ENCODE measurements around the gene MPZL1.
"Not testable (repeated sequence)": the region's sequence is repeated elsewhere in the genome, so short reads cannot be mapped to it uniquely, and the experiment has no call there.

Gene MPZL1

DNA sequence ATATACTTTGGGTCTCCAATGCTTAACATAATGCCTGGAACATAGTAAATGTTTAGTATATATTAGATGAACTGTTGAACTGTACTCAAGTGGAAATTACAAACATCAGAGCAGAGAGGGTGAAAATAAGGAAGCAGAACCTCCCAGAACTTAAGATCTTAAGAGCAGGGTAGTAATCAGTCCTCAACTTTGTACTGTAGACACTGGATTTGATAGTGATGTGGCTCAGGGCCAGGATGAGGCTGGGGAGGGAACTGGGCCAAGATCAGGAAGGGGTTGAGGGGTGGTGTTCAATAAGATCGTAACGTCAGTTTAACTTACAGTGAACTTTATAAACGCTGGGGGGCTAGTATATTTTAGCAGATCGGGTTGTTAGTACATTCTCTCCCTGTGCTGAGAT lies 15.4 kb downstream of the MPZL1 start:
- peaks cover 7% of the 10 kb centered on the region for H3K9me3 ChIP-seq (ENCODE audit: low read length)
- H3K36me3 ChIP-seq (ENCODE audit: insufficient read depth, low read length): peaks cover 4% of the 10 kb centered on the region
- no peak overlapping the region for H3K4me3 ChIP-seq (ENCODE audit: low read length)

DNA sequence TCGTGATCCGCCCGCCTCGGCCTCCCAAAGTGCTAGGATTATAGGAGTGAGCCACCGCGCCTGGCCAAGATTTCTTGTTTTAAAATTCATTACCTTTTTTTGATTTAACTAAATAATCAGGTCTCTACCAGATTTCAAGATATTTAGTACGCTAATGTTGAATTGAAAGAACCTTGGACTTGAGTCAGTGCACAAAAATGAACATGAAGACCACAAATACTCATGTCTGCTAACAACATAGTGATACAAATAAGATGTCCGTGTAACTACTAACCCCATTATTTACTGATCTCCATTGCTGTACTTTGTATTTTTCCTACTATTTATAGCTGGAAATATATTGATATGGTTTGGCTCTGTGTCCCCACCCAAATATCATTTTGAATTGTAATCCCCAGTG lies 16.4 kb downstream of the MPZL1 start:
- no peak overlapping the region for H2AFZ ChIP-seq (ENCODE audit: low read depth, low read length)
- peaks cover under 1% of the 10 kb centered on the region for H3K36me3 ChIP-seq (ENCODE audit: insufficient read depth, low read length)
- H3K4me1 ChIP-seq (ENCODE audit: insufficient read depth, low read length): no peaks in the 10 kb centered on the region
- peaks cover 7% of the 10 kb centered on the region for H3K9me3 ChIP-seq (ENCODE audit: low read length)
- H3K4me3 ChIP-seq (ENCODE audit: low read length): no peak overlapping the region
- H3K27me3 ChIP-seq (ENCODE audit: insufficient read depth, low read length): no peaks in the 10 kb centered on the region

More for the DNA sequence above, 15.4 kb downstream of the MPZL1 start:
- H3K4me1 ChIP-seq (ENCODE audit: insufficient read depth, low read length): no peaks in the 10 kb centered on the region
- no peak overlapping the region for H2AFZ ChIP-seq (ENCODE audit: low read depth, low read length)
- no peaks in the 10 kb centered on the region for H3K27me3 ChIP-seq (ENCODE audit: insufficient read depth, low read length)

DNA sequence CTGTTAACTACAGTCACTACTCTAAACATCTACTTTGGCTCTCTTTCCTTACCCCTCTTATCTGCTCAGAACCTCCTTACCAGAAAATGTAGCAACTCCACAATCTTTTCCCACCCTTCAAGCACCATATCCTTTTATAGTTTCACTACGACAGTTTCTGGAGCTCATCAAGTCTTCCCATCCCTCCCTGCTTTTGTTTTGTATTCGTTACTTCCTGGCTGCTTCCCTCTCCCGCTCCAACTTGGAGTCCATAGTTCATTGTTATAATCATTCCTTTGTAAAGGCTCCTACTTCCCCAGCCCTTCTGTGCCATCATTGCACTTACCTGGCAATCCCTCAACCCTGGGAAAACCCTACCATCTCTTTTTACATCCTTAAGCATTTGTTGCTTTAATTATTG lies 18.0 kb downstream of the MPZL1 start:
- Histone ChIP-seq H2AFZ (ENCODE audit: low read depth, low read length) (no peak overlapping the region), H3K4me1 (ENCODE audit: insufficient read depth, low read length) (no peaks in the 10 kb centered on the region), H3K27me3 (ENCODE audit: insufficient read depth, low read length) (no peaks in the 10 kb centered on the region), H3K36me3 (ENCODE audit: insufficient read depth, low read length) (no peaks in the 10 kb centered on the region), H3K4me3 (ENCODE audit: low read length) (no peak overlapping the region), H3K9me3 (ENCODE audit: low read length) (peaks cover 4% of the 10 kb centered on the region)

GRCh38 chr1:167741103-167741502 lies 19.3 kb downstream of the MPZL1 start:
- H3K27me3 ChIP-seq (ENCODE audit: insufficient read depth, low read length); H3K36me3 ChIP-seq (ENCODE audit: insufficient read depth, low read length); H3K4me1 ChIP-seq (ENCODE audit: insufficient read depth, low read length); H3K9me3 ChIP-seq (ENCODE audit: low read length); H3K4me3 ChIP-seq (ENCODE audit: low read length); H2AFZ ChIP-seq (ENCODE audit: low read depth, low read length): not testable (repeated sequence)

DNA sequence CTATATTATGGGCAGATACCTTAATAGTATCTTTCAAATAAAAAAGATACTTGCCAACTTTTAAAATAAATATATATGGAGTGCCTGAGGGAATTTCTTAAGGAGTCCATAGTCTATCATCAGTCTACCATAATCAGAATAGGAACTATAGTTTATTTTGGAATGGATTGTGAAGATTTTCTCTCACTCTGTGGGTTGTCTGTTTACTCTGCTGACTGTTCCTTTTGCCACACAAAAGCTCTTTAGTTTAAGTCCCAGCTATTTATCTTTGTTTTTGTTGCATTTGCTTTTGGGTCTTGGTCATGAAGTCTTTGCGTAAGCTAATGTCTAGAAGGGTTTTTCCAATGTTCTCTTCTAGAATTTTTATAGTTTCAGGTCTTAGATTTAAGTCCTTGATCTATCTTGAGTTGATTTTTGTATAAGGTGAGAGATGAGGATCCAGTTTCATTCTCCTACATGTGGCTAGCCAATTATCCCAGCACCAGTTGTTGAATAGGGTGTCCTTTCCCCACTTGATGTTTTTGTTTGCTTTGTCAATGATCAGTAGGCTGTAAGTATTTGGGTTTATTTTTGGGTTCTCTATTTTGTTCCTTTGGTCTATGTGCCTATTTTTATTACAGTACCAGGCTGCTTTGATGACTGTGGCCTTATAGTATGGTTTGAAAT lies 20.7 kb downstream of the MPZL1 start:
- not testable (repeated sequence) for H3K9me3 ChIP-seq (ENCODE audit: low read length); H3K4me3 ChIP-seq (ENCODE audit: low read length)

DNA sequence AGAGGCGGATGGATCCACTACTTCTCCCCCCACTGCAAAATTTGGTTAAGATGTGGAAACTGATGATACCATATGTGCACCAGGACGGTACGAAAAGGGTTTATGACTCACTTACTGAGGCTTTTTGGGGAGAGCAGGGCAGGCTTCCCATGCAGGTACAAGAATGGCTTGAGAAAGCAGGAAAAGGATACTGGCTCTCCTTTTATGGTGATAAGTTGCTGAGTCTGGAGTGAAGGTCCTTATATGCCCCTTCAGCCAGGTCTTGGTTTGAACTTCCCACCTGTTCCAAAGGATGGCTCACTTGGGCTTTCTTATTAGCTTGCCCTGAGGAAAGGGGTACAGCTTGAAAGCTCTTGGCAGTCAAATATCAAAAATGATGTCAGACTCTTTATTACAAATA lies 23.1 kb downstream of the MPZL1 start:
- Histone ChIP-seq H3K4me3 (ENCODE audit: low read length) (no peak overlapping the region), H2AFZ (ENCODE audit: low read depth, low read length) (no peak overlapping the region)

More for the DNA sequence above, 20.7 kb downstream of the MPZL1 start:
- H3K36me3 ChIP-seq (ENCODE audit: insufficient read depth, low read length); H2AFZ ChIP-seq (ENCODE audit: low read depth, low read length); H3K4me1 ChIP-seq (ENCODE audit: insufficient read depth, low read length); H3K27me3 ChIP-seq (ENCODE audit: insufficient read depth, low read length): not testable (repeated sequence)

DNA sequence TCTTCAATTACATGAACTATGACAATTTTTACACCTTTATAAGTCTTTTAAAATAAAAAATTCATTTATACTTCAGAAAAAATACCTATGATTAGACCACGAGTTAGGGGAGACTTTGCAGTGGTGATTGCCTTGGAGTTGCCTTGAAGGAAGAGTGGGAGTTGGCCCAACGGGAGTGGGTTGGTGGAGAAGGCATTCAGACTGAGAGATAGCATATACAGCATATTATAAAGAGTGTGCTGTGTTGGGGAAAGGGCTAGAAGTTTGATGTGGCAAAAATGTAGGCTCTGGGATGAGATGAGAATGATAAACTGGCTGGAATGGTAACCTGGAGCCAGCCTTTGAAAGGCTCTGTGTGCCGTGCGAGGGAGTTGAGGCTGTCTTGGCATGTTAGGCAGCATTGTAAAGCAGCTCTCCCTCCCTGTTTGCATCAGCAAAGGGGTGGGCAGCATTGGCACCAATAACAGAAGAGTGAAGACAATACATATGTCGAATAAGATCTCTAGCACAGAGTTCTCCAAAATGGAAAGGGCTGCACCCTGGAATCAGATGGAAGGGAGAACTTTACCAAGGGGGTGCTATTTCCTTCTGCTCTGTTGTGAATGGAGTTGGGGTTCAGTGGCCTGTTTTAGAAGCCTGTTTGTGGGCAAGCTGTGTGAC lies 24.4 kb downstream of the MPZL1 start:
- no peaks in the 10 kb centered on the region for H3K4me1 ChIP-seq (ENCODE audit: insufficient read depth, low read length)
- H3K36me3 ChIP-seq (ENCODE audit: insufficient read depth, low read length): no peaks in the 10 kb centered on the region
- no peak overlapping the region for H2AFZ ChIP-seq (ENCODE audit: low read depth, low read length)
- H3K27me3 ChIP-seq (ENCODE audit: insufficient read depth, low read length): no peaks in the 10 kb centered on the region
- H3K9me3 ChIP-seq (ENCODE audit: low read length): no peaks in the 10 kb centered on the region
- no peak overlapping the region for H3K4me3 ChIP-seq (ENCODE audit: low read length)

More for the DNA sequence above, 23.1 kb downstream of the MPZL1 start:
- Histone ChIP-seq H3K9me3 (ENCODE audit: low read length) (no peaks in the 10 kb centered on the region), H3K36me3 (ENCODE audit: insufficient read depth, low read length) (no peaks in the 10 kb centered on the region), H3K4me1 (ENCODE audit: insufficient read depth, low read length) (no peaks in the 10 kb centered on the region), H3K27me3 (ENCODE audit: insufficient read depth, low read length) (no peaks in the 10 kb centered on the region)

GRCh38 chr1:167746988-167747655 lies 25.3 kb downstream of the MPZL1 start:
- Histone ChIP-seq H2AFZ (ENCODE audit: low read depth, low read length) (no peak overlapping the region), H3K9me3 (ENCODE audit: low read length) (no peaks in the 10 kb centered on the region), H3K4me3 (ENCODE audit: low read length) (no peak overlapping the region), H3K27me3 (ENCODE audit: insufficient read depth, low read length) (no peaks in the 10 kb centered on the region), H3K36me3 (ENCODE audit: insufficient read depth, low read length) (no peaks in the 10 kb centered on the region), H3K4me1 (ENCODE audit: insufficient read depth, low read length) (no peaks in the 10 kb centered on the region)

DNA sequence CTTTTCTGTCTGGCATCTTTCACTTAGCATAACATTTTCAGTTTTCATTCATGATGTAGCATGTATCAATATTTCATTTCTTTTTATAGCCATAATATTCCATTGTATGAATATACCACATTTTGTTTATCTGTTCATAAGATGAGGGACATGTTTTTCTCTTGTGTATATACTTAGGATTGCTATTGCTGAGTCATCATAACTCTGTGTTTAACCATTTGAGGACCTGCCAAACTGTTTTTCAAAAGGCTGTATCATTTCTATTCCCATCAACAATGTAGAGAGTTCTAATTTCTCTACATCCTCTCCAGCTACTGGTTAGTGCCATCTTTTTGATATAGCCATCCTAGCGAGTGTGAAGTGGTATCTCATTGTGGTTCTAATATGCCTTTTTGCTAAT lies 26.2 kb downstream of the MPZL1 start:
- Histone ChIP-seq H3K4me3 (ENCODE audit: low read length) (no peak overlapping the region), H2AFZ (ENCODE audit: low read depth, low read length) (no peak overlapping the region), H3K9me3 (ENCODE audit: low read length) (no peaks in the 10 kb centered on the region), H3K36me3 (ENCODE audit: insufficient read depth, low read length) (no peaks in the 10 kb centered on the region), H3K27me3 (ENCODE audit: insufficient read depth, low read length) (no peaks in the 10 kb centered on the region), H3K4me1 (ENCODE audit: insufficient read depth, low read length) (no peaks in the 10 kb centered on the region)

GRCh38 chr1:167748906-167749305 lies 27.1 kb downstream of the MPZL1 start:
- Histone ChIP-seq H3K36me3 (ENCODE audit: insufficient read depth, low read length) (no peaks in the 10 kb centered on the region), H3K9me3 (ENCODE audit: low read length) (no peaks in the 10 kb centered on the region), H3K27me3 (ENCODE audit: insufficient read depth, low read length) (no peaks in the 10 kb centered on the region), H2AFZ (ENCODE audit: low read depth, low read length) (no peak overlapping the region), H3K4me3 (ENCODE audit: low read length) (no peak overlapping the region), H3K4me1 (ENCODE audit: insufficient read depth, low read length) (no peaks in the 10 kb centered on the region)

GRCh38 chr1:167749741-167750140 lies 28.0 kb downstream of the MPZL1 start:
- Histone ChIP-seq H3K27me3 (ENCODE audit: insufficient read depth, low read length) (no peaks in the 10 kb centered on the region), H3K36me3 (ENCODE audit: insufficient read depth, low read length) (no peaks in the 10 kb centered on the region), H3K9me3 (ENCODE audit: low read length) (no peaks in the 10 kb centered on the region), H3K4me3 (ENCODE audit: low read length) (no peak overlapping the region), H3K4me1 (ENCODE audit: insufficient read depth, low read length) (no peaks in the 10 kb centered on the region), H2AFZ (ENCODE audit: low read depth, low read length) (no peak overlapping the region)

GRCh38 chr1:167750641-167751040 lies 28.9 kb downstream of the MPZL1 start:
- Histone ChIP-seq H3K36me3 (ENCODE audit: insufficient read depth, low read length) (no peaks in the 10 kb centered on the region), H3K9me3 (ENCODE audit: low read length) (no peaks in the 10 kb centered on the region), H3K4me3 (ENCODE audit: low read length) (no peak overlapping the region), H3K4me1 (ENCODE audit: insufficient read depth, low read length) (no peaks in the 10 kb centered on the region), H3K27me3 (ENCODE audit: insufficient read depth, low read length) (no peaks in the 10 kb centered on the region), H2AFZ (ENCODE audit: low read depth, low read length) (no peak overlapping the region)

- Histone ChIP-seq H3K4me1 (ENCODE audit: insufficient read depth, low read length) (no peaks in the 10 kb centered on the region), H3K27me3 (ENCODE audit: insufficient read depth, low read length) (no peaks in the 10 kb centered on the region), H3K36me3 (ENCODE audit: insufficient read depth, low read length) (no peaks in the 10 kb centered on the region), H3K9me3 (ENCODE audit: low read length) (no peaks in the 10 kb centered on the region), H3K4me3 (ENCODE audit: low read length) (no peak overlapping the region), H2AFZ (ENCODE audit: low read depth, low read length) (no peak overlapping the region)
These were observed 29.9 kb downstream of the MPZL1 start for GRCh38 chr1:167751676-167752075.
